ENCODE measurements around the gene OR6B1. TPM values are rescaled to one million over a fixed set of nuclear protein-coding genes. Genes with fewer than 3 reads are reported as not detected.
A peak's percentile ranks its signal among the peaks of the same experiment; 100 is the strongest.

Gene OR6B1
- total and polyA plus RNA-seq, 9 of the 15 experiments (the other 6 are each of a cell fraction or from before 2014, with no cell fraction given), result not detected

DNA sequence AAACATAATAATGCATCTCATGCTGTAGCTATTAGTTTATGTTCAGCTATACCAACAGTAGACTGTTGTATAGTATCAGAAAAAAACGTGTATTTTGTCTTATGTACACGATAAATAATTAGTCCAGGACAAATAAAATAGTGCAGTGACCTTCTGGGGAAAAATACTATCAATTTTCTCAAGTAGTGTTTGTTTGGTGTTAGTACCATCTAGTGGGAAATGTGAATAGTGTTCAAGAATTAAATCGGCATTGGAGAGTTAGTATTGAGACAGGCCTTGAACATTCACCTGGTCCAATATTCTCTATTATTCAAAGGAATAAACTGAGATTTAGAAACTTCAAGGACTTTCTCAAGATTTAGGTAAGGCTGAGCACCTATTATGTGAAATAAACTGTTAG, 26.9 kb downstream of the OR6B1 start (continued):
- TF ChIP-seq, protein P1, sequence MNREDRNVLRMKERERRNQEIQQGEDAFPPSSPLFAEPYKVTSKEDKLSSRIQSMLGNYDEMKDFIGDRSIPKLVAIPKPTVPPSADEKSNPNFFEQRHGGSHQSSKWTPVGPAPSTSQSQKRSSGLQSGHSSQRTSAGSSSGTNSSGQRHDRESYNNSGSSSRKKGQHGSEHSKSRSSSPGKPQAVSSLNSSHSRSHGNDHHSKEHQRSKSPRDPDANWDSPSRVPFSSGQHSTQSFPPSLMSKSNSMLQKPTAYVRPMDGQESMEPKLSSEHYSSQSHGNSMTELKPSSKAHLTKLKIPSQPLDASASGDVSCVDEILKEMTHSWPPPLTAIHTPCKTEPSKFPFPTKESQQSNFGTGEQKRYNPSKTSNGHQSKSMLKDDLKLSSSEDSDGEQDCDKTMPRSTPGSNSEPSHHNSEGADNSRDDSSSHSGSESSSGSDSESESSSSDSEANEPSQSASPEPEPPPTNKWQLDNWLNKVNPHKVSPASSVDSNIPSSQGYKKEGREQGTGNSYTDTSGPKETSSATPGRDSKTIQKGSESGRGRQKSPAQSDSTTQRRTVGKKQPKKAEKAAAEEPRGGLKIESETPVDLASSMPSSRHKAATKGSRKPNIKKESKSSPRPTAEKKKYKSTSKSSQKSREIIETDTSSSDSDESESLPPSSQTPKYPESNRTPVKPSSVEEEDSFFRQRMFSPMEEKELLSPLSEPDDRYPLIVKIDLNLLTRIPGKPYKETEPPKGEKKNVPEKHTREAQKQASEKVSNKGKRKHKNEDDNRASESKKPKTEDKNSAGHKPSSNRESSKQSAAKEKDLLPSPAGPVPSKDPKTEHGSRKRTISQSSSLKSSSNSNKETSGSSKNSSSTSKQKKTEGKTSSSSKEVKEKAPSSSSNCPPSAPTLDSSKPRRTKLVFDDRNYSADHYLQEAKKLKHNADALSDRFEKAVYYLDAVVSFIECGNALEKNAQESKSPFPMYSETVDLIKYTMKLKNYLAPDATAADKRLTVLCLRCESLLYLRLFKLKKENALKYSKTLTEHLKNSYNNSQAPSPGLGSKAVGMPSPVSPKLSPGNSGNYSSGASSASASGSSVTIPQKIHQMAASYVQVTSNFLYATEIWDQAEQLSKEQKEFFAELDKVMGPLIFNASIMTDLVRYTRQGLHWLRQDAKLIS (CRISPR knock-in tag; IDR thresholded peaks at IDR 0.05), result no peak
- TF ChIP-seq, protein P2, sequence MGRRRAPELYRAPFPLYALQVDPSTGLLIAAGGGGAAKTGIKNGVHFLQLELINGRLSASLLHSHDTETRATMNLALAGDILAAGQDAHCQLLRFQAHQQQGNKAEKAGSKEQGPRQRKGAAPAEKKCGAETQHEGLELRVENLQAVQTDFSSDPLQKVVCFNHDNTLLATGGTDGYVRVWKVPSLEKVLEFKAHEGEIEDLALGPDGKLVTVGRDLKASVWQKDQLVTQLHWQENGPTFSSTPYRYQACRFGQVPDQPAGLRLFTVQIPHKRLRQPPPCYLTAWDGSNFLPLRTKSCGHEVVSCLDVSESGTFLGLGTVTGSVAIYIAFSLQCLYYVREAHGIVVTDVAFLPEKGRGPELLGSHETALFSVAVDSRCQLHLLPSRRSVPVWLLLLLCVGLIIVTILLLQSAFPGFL (CRISPR knock-in tag; IDR thresholded peaks at IDR 0.05), result no peak
- TF ChIP-seq, protein P3, sequence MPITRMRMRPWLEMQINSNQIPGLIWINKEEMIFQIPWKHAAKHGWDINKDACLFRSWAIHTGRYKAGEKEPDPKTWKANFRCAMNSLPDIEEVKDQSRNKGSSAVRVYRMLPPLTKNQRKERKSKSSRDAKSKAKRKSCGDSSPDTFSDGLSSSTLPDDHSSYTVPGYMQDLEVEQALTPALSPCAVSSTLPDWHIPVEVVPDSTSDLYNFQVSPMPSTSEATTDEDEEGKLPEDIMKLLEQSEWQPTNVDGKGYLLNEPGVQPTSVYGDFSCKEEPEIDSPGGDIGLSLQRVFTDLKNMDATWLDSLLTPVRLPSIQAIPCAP (CRISPR knock-in tag; IDR thresholded peaks at IDR 0.05; ENCODE audit: borderline replicate concordance), result no peak
- TF ChIP-seq, protein P4, sequence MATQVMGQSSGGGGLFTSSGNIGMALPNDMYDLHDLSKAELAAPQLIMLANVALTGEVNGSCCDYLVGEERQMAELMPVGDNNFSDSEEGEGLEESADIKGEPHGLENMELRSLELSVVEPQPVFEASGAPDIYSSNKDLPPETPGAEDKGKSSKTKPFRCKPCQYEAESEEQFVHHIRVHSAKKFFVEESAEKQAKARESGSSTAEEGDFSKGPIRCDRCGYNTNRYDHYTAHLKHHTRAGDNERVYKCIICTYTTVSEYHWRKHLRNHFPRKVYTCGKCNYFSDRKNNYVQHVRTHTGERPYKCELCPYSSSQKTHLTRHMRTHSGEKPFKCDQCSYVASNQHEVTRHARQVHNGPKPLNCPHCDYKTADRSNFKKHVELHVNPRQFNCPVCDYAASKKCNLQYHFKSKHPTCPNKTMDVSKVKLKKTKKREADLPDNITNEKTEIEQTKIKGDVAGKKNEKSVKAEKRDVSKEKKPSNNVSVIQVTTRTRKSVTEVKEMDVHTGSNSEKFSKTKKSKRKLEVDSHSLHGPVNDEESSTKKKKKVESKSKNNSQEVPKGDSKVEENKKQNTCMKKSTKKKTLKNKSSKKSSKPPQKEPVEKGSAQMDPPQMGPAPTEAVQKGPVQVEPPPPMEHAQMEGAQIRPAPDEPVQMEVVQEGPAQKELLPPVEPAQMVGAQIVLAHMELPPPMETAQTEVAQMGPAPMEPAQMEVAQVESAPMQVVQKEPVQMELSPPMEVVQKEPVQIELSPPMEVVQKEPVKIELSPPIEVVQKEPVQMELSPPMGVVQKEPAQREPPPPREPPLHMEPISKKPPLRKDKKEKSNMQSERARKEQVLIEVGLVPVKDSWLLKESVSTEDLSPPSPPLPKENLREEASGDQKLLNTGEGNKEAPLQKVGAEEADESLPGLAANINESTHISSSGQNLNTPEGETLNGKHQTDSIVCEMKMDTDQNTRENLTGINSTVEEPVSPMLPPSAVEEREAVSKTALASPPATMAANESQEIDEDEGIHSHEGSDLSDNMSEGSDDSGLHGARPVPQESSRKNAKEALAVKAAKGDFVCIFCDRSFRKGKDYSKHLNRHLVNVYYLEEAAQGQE (IDR thresholded peaks at IDR 0.05; ENCODE audit: borderline replicate concordance), result peak; percentile 62; the same call in 1 of the 2 replicates
- TF ChIP-seq, protein P4 (CRISPR knock-in tag; IDR thresholded peaks at IDR 0.05; ENCODE audit: low read depth), result no peak
